Stimulated activated CD4-positive, alpha-beta T cell treated with anti-CD3 and anti-CD28 coated beads, Interleukin-1b, Interleukin-23, amount 100 ng/mL, for 24 hours (primary cell): Measurements from ENCODE around the gene ACSL6.

Experiments used
- DNase-seq, 4 experiments: peaks; one replicate each; pipeline ENCODE4 v3.0.0-alpha.2; 2020; ENCODE audit warnings: low read depth in 4 of 4, low spot score in 1 of 4

Gene ACSL6

GRCh38 chr5:131984956-131985665 is 26.3 kb downstream of the ACSL6 start:
- no peak for DNase-seq

- DNase-seq: no peak
Measured at GRCh38 chr5:131983244-131983771, 28.1 kb downstream of the ACSL6 start.

GRCh38 chr5:131981516-131981915 is 29.9 kb downstream of the ACSL6 start:
- DNase-seq: no peak

- no peak for DNase-seq
Measured at GRCh38 chr5:131980696-131981095, 30.8 kb downstream of the ACSL6 start.

GRCh38 chr5:131979816-131980215 is 31.6 kb downstream of the ACSL6 start:
- no peak for DNase-seq

- DNase-seq: no peak
Measured at GRCh38 chr5:131977212-131977604, 34.2 kb downstream of the ACSL6 start.

- DNase-seq: no peak
Measured at GRCh38 chr5:131976414-131977211, 34.8 kb downstream of the ACSL6 start.

GRCh38 chr5:131974956-131975726 is 36.3 kb downstream of the ACSL6 start:
- no peak for DNase-seq

GRCh38 chr5:131974622-131974955 is 36.9 kb downstream of the ACSL6 start:
- no peak for DNase-seq

- no peak for DNase-seq
Measured at GRCh38 chr5:131974016-131974415, 37.4 kb downstream of the ACSL6 start.

GRCh38 chr5:131973089-131973712 is 38.3 kb downstream of the ACSL6 start:
- DNase-seq: no peak

- no peak for DNase-seq
Measured at GRCh38 chr5:131968396-131968954, 43.0 kb downstream of the ACSL6 start.

- no peak for DNase-seq
Measured at GRCh38 chr5:131966551-131966950, 44.9 kb downstream of the ACSL6 start.

- no peak for DNase-seq
Measured at GRCh38 chr5:131965826-131966415, 45.5 kb downstream of the ACSL6 start.

- DNase-seq: no peak
Measured at GRCh38 chr5:131959906-131960305, 51.6 kb downstream of the ACSL6 start.

GRCh38 chr5:131959136-131959535 is 52.3 kb downstream of the ACSL6 start:
- DNase-seq: no peak

GRCh38 chr5:131957721-131958441 is 53.6 kb downstream of the ACSL6 start:
- DNase-seq: no peak

GRCh38 chr5:131953969-131954368 is 57.5 kb downstream of the ACSL6 start:
- no peak for DNase-seq

GRCh38 chr5:131952301-131952857 is 59.1 kb downstream of the ACSL6 start:
- no peak for DNase-seq

- no peak for DNase-seq
Measured at GRCh38 chr5:131950706-131951105, 60.8 kb downstream of the ACSL6 start.
